Measurements from ENCODE around the gene URI1. TPM values are rescaled to one million over a fixed set of nuclear protein-coding genes. Genes with fewer than 3 reads are reported as not detected.
"Not testable (repeated sequence)": the region's sequence is repeated elsewhere in the genome, so short reads cannot be mapped to it uniquely, and the experiment has no call there.

The URI1 gene
- polyA plus RNA-seq, 1 of the 3 experiments (the other 2 are of a cell fraction) = 32.4 TPM

- ChIA-PET POLR2A (no interaction called here), CTCF (interaction anchor here (0.6 to 2.5 kb wide), 2 partner anchors 8 to 173 kb away, joined by 3 to 16 read pairs; no protein-coding TSS in a partner anchor)
- WGBS (ENCODE audit: low lambda C conversion rate) = 90% methylated on average over 4 of the region's 5 CpGs
These were observed 95.8 kb downstream of the URI1 start for GRCh38 chr19:30037835-30038234.

GRCh38 chr19:30041931-30042330, 99.9 kb downstream of the URI1 start:
- CTCF ChIA-PET; H3K4me1 ChIP-seq (ENCODE audit: control insufficient read depth in 1 of 2, insufficient read depth in 2 of 2, low read depth in 1 of 2, low read length in 1 of 2); H3K9me2 ChIP-seq; H3K9ac ChIP-seq; DNase-seq; H3K79me2 ChIP-seq (ENCODE audit: insufficient read depth); H2AFZ ChIP-seq (ENCODE audit: low read depth); H3F3A ChIP-seq (replicated peaks; ENCODE audit: insufficient read depth); H3K9me3 ChIP-seq; H3K4me2 ChIP-seq; H4K20me1 ChIP-seq (ENCODE audit: insufficient read depth); H3K27me3 ChIP-seq (ENCODE audit: insufficient read depth); H3K4me3 ChIP-seq (ENCODE audit: low read depth in 2 of 2, low read length in 1 of 2); H3K27ac ChIP-seq (ENCODE audit: low read depth in 2 of 2, low read length in 1 of 2); POLR2A ChIA-PET: not testable (repeated sequence)
- WGBS (ENCODE audit: low lambda C conversion rate) = 100% methylated on average over 5 of the region's 6 CpGs
- peaks cover 11 to 12% of the 10 kb centered on the region in 2 experiments for H3K36me3 ChIP-seq (replicated peaks in 1 of 2; ENCODE audit: control insufficient read depth in 1 of 2, insufficient read depth in 2 of 2, low read length in 1 of 2)

More at GRCh38 chr19:30037835-30038234, 95.8 kb downstream of the URI1 start:
- no peaks in the 10 kb centered on the region for H3K27me3 ChIP-seq (ENCODE audit: insufficient read depth)
- H2AFZ ChIP-seq (ENCODE audit: low read depth) = no peak overlapping the region
- no peaks in the 10 kb centered on the region for H4K20me1 ChIP-seq (ENCODE audit: insufficient read depth)
- no peak for TF ChIP-seq EP300 (IDR thresholded peaks at IDR 0.05; ENCODE audit: borderline replicate concordance in 1 of 2, low read depth in 1 of 2, low read length in 1 of 2)
- TF ChIP-seq USF1 (IDR thresholded peaks at IDR 0.05; ENCODE audit: borderline replicate concordance, low read depth) = no peak
- TF ChIP-seq MEF2A (IDR thresholded peaks at IDR 0.05; ENCODE audit: borderline replicate concordance, low read depth) = no peak
- no peak for TF ChIP-seq IRF3 (IDR thresholded peaks at IDR 0.05; ENCODE audit: low read depth, low read length)
- TF ChIP-seq ZBTB33 (IDR thresholded peaks at IDR 0.05; ENCODE audit: borderline replicate concordance, low read depth) = no peak
- no peak for TF ChIP-seq FOXM1 (IDR thresholded peaks at IDR 0.05; ENCODE audit: low read depth)
- no peak for TF ChIP-seq JUND (IDR thresholded peaks at IDR 0.05)
- no peak for TF ChIP-seq RCOR1 (IDR thresholded peaks at IDR 0.05; ENCODE audit: low read length)
- no peak for TF ChIP-seq TEAD4 (IDR thresholded peaks at IDR 0.05; ENCODE audit: borderline replicate concordance, insufficient read depth)
- no peak for TF ChIP-seq TAF1 (IDR thresholded peaks at IDR 0.05; ENCODE audit: borderline replicate concordance, low read depth, low read length)
- TF ChIP-seq RAD21 (IDR thresholded peaks at IDR 0.05; ENCODE audit: low read length) = no peak
- TF ChIP-seq REST (IDR thresholded peaks at IDR 0.05; ENCODE audit: low read depth, low read length) = no peak
- TF ChIP-seq SMC3 (IDR thresholded peaks at IDR 0.05; ENCODE audit: low read depth, low read length) = no peak
- no peaks in the 10 kb centered on the region for H3K79me2 ChIP-seq (ENCODE audit: insufficient read depth)
- H3K36me3 ChIP-seq (replicated peaks in 1 of 2; ENCODE audit: control insufficient read depth in 1 of 2, insufficient read depth in 2 of 2, low read length in 1 of 2) = peaks cover 30 to 36% of the 10 kb centered on the region in 2 experiments
- H3K9me2 ChIP-seq = no peaks in the 10 kb centered on the region
- H3K4me2 ChIP-seq = no peak overlapping the region
- H3K4me3 ChIP-seq (ENCODE audit: low read depth in 2 of 2, low read length in 1 of 2) = no peak overlapping the region
- H3K4me1 ChIP-seq (ENCODE audit: control insufficient read depth in 1 of 2, insufficient read depth in 2 of 2, low read depth in 1 of 2, low read length in 1 of 2) = no peaks in the 10 kb centered on the region
- no peak overlapping the region for H3K9ac ChIP-seq
- no peaks in the 10 kb centered on the region for H3F3A ChIP-seq (replicated peaks; ENCODE audit: insufficient read depth)
- H3K27ac ChIP-seq (ENCODE audit: low read depth in 2 of 2, low read length in 1 of 2) = no peak overlapping the region
- DNase-seq = no peak
- no peaks in the 10 kb centered on the region for H3K9me3 ChIP-seq

- H3K4me3 ChIP-seq (ENCODE audit: low read depth in 2 of 2, low read length in 1 of 2); H3K27ac ChIP-seq (ENCODE audit: low read depth in 2 of 2, low read length in 1 of 2); H4K20me1 ChIP-seq (ENCODE audit: insufficient read depth); H2AFZ ChIP-seq (ENCODE audit: low read depth); H3K9me3 ChIP-seq; H3K36me3 ChIP-seq (replicated peaks in 1 of 2; ENCODE audit: control insufficient read depth in 1 of 2, insufficient read depth in 2 of 2, low read length in 1 of 2); H3K79me2 ChIP-seq (ENCODE audit: insufficient read depth); H3F3A ChIP-seq (replicated peaks; ENCODE audit: insufficient read depth); H3K4me2 ChIP-seq; H3K9ac ChIP-seq; H3K4me1 ChIP-seq (ENCODE audit: control insufficient read depth in 1 of 2, insufficient read depth in 2 of 2, low read depth in 1 of 2, low read length in 1 of 2); H3K27me3 ChIP-seq (ENCODE audit: insufficient read depth); DNase-seq; POLR2A ChIA-PET; H3K9me2 ChIP-seq: not testable (repeated sequence)
- CTCF ChIA-PET = interaction anchor here (0.8 to 0.9 kb wide), 2 partner anchors 39 to 624 kb away, joined by 3 read pairs; no protein-coding TSS in a partner anchor
These were observed 101.0 kb downstream of the URI1 start for GRCh38 chr19:30043008-30043407.

Measured in SK-N-SH (cell line).